ENCODE measurements around the gene OTOL1. TPM values are rescaled to one million over a fixed set of nuclear protein-coding genes. Genes with fewer than 3 reads are reported as not detected.
"Not testable (repeated sequence)": the region's sequence is repeated elsewhere in the genome, so short reads cannot be mapped to it uniquely, and the experiment has no call there.

The OTOL1 gene
- total RNA-seq = not detected
- not detected for polyA plus RNA-seq
- 0 reads per million in 6 experiments for total RNA-seq

DNA sequence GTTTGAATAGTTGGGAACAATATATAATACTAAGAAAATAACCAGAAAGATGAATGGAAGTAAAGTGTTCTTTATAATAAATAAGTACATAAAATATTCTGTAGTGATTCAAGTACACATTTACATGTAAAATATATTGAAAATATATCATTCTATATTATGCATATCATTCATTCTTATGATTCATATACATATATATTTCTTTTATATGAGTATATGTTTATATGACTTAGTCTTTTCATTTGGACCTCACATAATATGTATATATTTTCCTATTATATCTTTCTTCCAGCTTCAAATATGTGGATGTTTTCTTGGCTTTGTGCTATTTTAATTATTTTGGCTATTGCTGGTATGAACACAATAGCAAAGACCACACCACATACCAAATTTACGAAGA, at the start of gene OTOL1:
TSS of gene OTOL1 (plus strand) at position 301 of the 400 bp plus-strand sequence. CDS start at position 301, 0 bp downstream.
- Mint-ChIP-seq H3K4me1 (no peaks in the 10 kb centered on the region), H3K9me3 (peaks cover 0 to 15% (median 8%) of the 10 kb centered on the region in 9 donors), H3K36me3 (no peaks in the 10 kb centered on the region), H3K27ac (no peak within 1 kb of the TSS), H3K27me3 (peaks cover 5 to 47% (median 13%) of the 10 kb centered on the region in 5 donors), H3K4me3 (no peak within 1 kb of the TSS)
- POLR2A ChIA-PET = no interaction called here
- DNase-seq (no peak), ATAC-seq (no peak)

DNA sequence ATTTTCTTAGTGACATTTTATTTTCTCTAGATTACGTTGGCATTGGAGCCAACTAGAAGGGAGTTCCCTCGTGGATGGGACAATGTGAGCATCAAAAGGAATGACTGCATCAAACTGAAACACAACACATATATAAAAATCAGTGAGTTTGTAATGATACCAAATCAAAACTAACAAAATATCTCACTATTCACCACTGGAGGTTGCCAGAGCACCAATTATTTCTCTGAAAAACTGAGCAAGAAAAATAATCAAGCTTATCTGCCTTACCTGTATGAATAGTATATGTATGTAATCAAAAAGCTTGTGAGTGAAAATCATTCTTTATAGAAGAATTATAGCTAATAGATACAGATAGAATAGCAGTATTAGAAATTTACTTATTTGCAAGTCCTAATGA, 46.8 kb upstream of the OTOL1 start:
- DNase-seq = no peak
- POLR2A ChIA-PET = no interaction called here
- Mint-ChIP-seq H3K9me3 (peaks cover 0 to 11% (median 4%) of the 10 kb centered on the region in 9 donors), H3K4me3 (no peak overlapping the region), H3K36me3 (peaks cover 0 to 5% (median 0%) of the 10 kb centered on the region in 3 donors), H3K27me3 (peaks cover 2 to 18% (median 11%) of the 10 kb centered on the region in 5 donors), H3K4me1 (no peaks in the 10 kb centered on the region), H3K27ac (no peak overlapping the region)
- no peak for ATAC-seq

DNA sequence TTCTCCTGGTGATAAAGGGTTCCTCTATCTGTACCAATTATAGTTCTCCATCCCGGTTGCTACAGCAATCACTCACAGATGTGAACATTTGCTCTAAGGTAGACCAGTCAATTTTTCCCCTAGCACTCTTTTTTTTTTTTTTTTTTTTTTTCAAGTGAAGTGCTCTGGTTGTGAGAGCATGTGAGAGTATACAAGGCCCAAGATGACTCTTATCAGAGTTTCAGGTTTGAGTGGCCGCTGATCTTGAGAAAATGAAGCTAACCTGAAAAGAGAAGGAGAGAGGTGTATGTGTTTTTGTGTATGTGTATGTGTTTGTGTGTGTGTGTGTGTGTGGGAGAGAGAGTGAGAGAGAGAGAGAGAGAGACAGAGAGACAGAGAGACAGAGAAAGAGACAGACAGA, 44.4 kb upstream of the OTOL1 start:
- H3K9me3 Mint-ChIP-seq = peaks cover 0 to 11% (median 4%) of the 10 kb centered on the region in 9 donors
- H3K4me3 Mint-ChIP-seq = no peak overlapping the region
- H3K36me3 Mint-ChIP-seq = peaks cover 0 to 5% (median 0%) of the 10 kb centered on the region in 3 donors
- ATAC-seq = no peak
- POLR2A ChIA-PET = no interaction called here
- peaks cover 0 to 2% (median 0%) of the 10 kb centered on the region in 4 donors for H3K4me1 Mint-ChIP-seq
- no peak overlapping the region for H3K27ac Mint-ChIP-seq
- H3K27me3 Mint-ChIP-seq = peaks cover 0 to 8% (median 3%) of the 10 kb centered on the region in 5 donors
- no peak for DNase-seq

DNA sequence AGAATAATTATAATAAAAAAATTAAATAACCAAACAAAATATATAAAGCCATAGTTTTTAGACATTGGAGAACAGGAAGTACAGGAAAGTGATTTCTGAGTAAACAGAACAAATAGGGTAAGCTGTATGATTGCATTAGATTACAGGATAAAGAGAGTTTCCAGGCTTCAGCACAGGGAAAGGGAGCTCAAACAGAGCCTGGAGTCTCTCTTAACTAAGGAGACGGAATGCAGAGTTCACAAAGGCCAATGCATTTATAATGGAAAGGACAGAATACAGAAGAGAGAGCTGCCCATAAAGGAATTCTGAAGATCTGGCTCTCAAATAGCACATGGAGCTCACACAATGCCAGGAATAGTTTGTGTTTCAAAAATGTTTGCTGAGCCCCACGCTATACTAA, 42.0 kb upstream of the OTOL1 start:
- Mint-ChIP-seq H3K27me3 (peaks cover 0 to 8% (median 3%) of the 10 kb centered on the region in 5 donors), H3K4me1 (peaks cover 0 to 2% (median 0%) of the 10 kb centered on the region in 4 donors), H3K9me3 (peaks cover 0 to 2% (median 0%) of the 10 kb centered on the region in 9 donors), H3K36me3 (no peaks in the 10 kb centered on the region), H3K4me3 (no peak overlapping the region), H3K27ac (no peak overlapping the region)
- POLR2A ChIA-PET = no interaction called here
- DNase-seq (no peak), ATAC-seq (no peak)

DNA sequence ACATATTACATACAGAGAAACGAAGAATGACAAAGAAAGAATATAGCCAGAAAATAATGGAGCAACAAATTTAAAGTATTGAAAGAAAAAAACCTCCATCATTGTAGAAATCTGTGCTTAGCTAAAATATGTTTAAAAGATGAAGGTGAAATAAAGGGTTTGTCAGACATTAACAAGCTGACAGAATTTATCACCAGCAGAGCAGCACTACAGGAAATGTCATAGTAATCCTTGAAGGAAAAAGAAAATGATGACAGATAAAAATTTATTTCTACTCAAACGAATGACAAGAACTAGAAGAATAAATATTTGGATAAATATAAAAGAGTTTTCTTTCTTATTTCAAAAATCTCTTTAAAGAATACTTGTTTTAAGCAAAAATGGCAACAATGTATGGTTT, 40.6 kb upstream of the OTOL1 start:
- peaks cover 0 to 2% (median 0%) of the 10 kb centered on the region in 9 donors for H3K9me3 Mint-ChIP-seq
- H3K4me1 Mint-ChIP-seq = peaks cover 0 to 2% (median 0%) of the 10 kb centered on the region in 4 donors
- no peaks in the 10 kb centered on the region for H3K36me3 Mint-ChIP-seq
- POLR2A ChIA-PET = no interaction called here
- H3K27me3 Mint-ChIP-seq = peaks cover 0 to 8% (median 3%) of the 10 kb centered on the region in 5 donors
- ATAC-seq (no peak), DNase-seq (no peak)
- no peak overlapping the region for H3K4me3 Mint-ChIP-seq
- H3K27ac Mint-ChIP-seq = no peak overlapping the region

DNA sequence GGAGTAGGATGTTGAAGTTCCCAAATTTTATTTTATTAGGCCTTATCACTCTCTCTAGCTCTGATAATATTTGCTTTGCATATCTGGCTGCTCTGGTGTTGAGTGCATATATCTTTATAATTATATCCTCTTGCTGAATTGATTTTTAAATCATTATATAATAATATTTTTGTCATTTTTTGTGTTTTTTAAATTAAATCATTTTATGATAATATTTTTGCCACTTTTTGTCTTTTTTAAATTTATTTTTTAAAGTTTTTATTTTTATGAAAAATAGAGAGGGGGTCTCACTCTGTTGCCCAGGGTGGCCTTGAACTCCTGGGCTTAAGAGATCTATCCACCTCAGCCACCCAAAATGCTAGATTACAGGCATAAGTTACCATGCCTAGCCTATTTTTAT, 34.5 kb upstream of the OTOL1 start:
- Mint-ChIP-seq H3K9me3 (peaks cover 7 to 23% (median 17%) of the 10 kb centered on the region in 9 donors), H3K27me3 (peaks cover 0 to 9% (median 8%) of the 10 kb centered on the region in 5 donors), H3K4me1 (no peaks in the 10 kb centered on the region), H3K36me3 (peaks cover 0 to 16% (median 8%) of the 10 kb centered on the region in 3 donors), H3K27ac (no peak overlapping the region), H3K4me3 (no peak overlapping the region)
- ATAC-seq = no peak
- no peak for DNase-seq
- POLR2A ChIA-PET = no interaction called here

DNA sequence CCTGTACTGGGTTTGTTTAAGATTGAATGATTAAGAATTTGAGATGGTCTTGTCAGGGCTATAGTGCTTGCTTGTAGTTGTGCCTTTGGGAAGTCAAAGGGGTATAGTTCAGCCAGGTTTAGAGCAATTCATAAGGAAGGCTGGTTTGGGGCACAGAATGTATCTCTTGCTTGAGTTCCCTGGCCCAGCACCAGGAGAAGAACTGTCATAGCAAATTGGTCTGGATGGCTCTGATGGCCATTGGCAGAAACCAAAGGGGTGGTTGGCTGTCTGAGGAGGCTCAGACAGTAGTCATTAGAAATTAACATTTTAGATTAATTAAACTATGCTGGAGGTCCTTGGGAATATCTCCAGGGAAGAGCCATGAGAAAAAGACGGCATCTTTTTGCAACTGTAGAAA, 25.4 kb upstream of the OTOL1 start:
- POLR2A ChIA-PET = no interaction called here
- Mint-ChIP-seq H3K9me3 (no peaks in the 10 kb centered on the region), H3K27me3 (peaks cover 0 to 10% (median 6%) of the 10 kb centered on the region in 5 donors), H3K4me1 (no peaks in the 10 kb centered on the region), H3K36me3 (no peaks in the 10 kb centered on the region), H3K27ac (no peak overlapping the region), H3K4me3 (no peak overlapping the region)
- DNase-seq (no peak), ATAC-seq (no peak)

DNA sequence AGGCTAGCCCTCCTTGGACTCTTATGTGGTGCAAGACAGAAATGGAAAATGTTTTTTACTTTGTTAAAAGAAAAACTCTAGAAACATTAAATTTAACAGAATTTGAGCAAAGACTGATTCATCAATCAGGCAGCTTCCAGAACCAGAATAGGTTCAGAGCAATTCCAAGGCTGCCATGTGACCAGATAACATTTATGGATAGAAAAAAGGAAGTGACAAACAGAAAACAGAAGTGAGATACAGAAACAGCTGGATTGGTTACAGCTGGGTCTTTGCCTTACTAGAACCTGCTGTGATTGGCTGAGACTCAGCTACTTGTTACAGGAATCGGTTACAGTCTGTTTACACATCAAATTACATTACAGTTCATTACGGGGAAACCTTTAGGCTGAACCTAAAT, 22.5 kb upstream of the OTOL1 start:
- Mint-ChIP-seq H3K27ac (no peak overlapping the region), H3K9me3 (no peaks in the 10 kb centered on the region), H3K4me1 (no peaks in the 10 kb centered on the region), H3K36me3 (no peaks in the 10 kb centered on the region), H3K4me3 (no peak overlapping the region), H3K27me3 (peaks cover 0 to 8% (median 4%) of the 10 kb centered on the region in 5 donors)
- DNase-seq = no peak
- POLR2A ChIA-PET = no interaction called here
- no peak for ATAC-seq

DNA sequence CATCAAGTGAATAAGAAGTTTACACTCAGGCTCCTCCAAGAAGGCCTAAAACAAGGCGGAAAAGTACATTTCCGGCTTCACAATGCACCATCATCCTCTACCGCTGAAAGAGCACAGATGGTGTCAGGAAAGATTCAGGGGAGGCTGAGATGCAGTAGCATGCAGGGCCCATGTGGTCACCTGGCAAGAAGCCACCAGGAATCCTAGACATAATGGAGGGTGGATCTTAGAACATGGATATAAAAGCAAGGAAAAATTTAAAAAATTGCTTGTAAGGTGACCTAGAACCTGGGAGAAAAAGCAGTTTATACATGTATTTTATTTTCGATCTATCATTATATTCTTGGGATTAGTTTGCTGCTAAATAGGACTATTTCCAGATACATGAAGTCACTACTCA, 21.9 kb upstream of the OTOL1 start:
- H3K9me3 Mint-ChIP-seq = no peaks in the 10 kb centered on the region
- no peaks in the 10 kb centered on the region for H3K4me1 Mint-ChIP-seq
- peaks cover 0 to 11% (median 6%) of the 10 kb centered on the region in 5 donors for H3K27me3 Mint-ChIP-seq
- ATAC-seq = no peak
- H3K36me3 Mint-ChIP-seq = no peaks in the 10 kb centered on the region
- no peak overlapping the region for H3K4me3 Mint-ChIP-seq
- DNase-seq = no peak
- H3K27ac Mint-ChIP-seq = no peak overlapping the region
- POLR2A ChIA-PET = no interaction called here

DNA sequence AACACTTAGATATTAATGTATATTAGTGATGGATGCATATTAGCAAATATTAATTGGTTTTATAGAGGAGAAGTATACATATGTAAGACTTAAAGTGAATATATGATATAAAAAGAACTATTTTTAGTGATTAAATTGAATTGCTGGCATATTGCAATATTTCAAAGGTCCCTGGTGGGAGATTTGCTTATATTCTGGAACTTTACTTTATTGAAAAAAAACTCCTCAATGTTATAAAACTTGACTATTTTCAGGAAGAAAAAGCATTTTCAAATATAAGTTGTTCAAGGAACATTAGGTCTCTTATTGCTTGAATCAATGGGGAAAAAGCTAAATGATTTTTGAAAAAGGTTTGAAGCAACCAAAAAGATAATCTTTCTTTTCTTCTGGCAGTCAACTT, 21.4 kb upstream of the OTOL1 start:
- no peak for ATAC-seq
- POLR2A ChIA-PET = no interaction called here
- H3K36me3 Mint-ChIP-seq = no peaks in the 10 kb centered on the region
- no peak overlapping the region for H3K4me3 Mint-ChIP-seq
- no peak for DNase-seq
- H3K4me1 Mint-ChIP-seq = no peaks in the 10 kb centered on the region
- no peak overlapping the region for H3K27ac Mint-ChIP-seq
- no peaks in the 10 kb centered on the region for H3K9me3 Mint-ChIP-seq
- peaks cover 0 to 11% (median 7%) of the 10 kb centered on the region in 5 donors for H3K27me3 Mint-ChIP-seq

DNA sequence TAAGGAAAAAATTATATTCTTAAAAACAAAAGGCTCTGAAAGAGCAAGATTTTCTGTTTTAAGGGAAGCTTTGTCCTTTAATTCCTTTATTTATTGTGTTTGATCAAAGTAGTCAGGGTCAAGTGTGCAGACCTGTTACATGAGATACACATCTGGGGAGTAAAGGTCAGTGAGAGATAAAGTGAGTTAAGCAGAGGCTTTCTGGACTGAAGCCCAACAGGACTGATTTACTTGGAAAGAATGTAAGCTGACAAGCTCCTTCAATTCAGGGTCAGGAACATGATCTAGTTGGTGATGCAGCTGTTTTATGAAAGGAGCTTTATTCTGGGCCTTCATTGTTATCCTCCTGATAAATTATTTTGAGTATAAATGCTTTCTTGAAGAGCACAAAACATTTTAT, 20.7 kb upstream of the OTOL1 start:
- POLR2A ChIA-PET = no interaction called here

DNA sequence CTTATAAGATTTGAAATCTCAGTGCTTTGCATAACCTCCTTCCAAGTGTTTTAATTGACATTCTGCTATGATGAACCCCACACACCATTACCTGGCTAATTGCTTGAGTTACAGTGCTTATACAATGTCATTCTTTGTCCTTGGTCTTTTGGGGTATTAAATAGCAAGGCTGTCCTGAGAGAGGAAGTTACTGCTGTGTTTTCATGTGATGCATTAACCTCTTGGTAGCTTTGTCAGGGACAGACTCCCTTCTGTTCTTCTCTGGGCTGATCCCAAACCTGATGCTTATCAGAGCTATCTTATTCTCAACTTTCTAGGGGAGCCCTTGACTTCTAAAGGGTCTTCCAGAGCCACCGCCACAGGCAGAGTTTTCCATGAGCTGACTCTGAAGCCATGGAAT, 12.4 kb upstream of the OTOL1 start:
- H3K36me3 Mint-ChIP-seq = no peaks in the 10 kb centered on the region
- no peaks in the 10 kb centered on the region for H3K4me1 Mint-ChIP-seq
- peaks cover 0 to 3% (median 0%) of the 10 kb centered on the region in 9 donors for H3K9me3 Mint-ChIP-seq
- ATAC-seq = no peak
- no peak overlapping the region for H3K27ac Mint-ChIP-seq
- peaks cover 7 to 48% (median 12%) of the 10 kb centered on the region in 5 donors for H3K27me3 Mint-ChIP-seq
- DNase-seq = no peak
- H3K4me3 Mint-ChIP-seq = no peak overlapping the region
- POLR2A ChIA-PET = no interaction called here

More for the DNA sequence above, 20.7 kb upstream of the OTOL1 start:
- peaks cover 2 to 18% (median 5%) of the 10 kb centered on the region in 5 donors for H3K27me3 Mint-ChIP-seq
- no peaks in the 10 kb centered on the region for H3K36me3 Mint-ChIP-seq
- H3K4me3 Mint-ChIP-seq = no peak overlapping the region
- no peaks in the 10 kb centered on the region for H3K9me3 Mint-ChIP-seq
- ATAC-seq = no peak
- H3K27ac Mint-ChIP-seq = no peak overlapping the region
- DNase-seq = no peak
- H3K4me1 Mint-ChIP-seq = no peaks in the 10 kb centered on the region

DNA sequence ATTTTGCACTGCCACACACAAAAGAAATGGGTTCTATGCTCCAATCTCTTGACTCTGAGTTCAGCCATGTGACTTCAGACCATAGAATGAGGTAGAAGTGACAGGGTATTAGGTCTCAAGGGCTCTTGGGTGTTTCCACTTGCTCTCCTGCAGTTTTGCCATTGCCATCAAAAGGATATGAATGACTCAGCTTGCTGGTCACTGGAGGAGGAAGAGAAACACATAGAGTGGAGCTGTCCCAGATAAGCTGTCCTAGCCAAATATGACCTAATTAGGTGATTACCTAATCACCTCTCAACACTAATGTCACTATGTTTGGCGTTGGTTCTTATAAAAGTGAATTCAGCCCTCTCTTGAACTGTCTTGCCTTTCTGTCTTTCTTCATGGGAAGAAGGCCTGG, 8.3 kb upstream of the OTOL1 start:
- ATAC-seq, H3K4me1 Mint-ChIP-seq: not testable (repeated sequence)

DNA sequence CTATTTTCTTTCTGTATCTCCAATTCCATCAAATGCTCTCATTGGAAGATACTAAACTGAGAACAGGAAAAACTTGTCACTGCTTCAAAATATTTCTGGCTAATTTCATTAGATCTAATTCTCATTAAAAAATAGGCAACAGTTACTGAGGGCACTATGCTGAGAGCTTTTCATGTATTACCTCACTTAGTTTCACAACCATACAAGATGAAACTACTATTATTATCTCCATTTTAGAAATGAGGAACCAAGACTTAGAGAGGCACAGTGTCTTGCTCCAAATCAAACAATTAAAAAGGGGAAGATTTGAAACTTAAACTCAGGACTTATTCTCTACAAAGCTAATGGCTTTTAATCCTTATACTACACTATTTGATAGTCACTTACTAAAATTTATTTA, 7.2 kb upstream of the OTOL1 start:
- no peak overlapping the region for H3K4me3 Mint-ChIP-seq
- no peaks in the 10 kb centered on the region for H3K4me1 Mint-ChIP-seq
- no peak overlapping the region for H3K27ac Mint-ChIP-seq

More for the DNA sequence above, 8.3 kb upstream of the OTOL1 start:
- peaks cover 0 to 31% (median 6%) of the 10 kb centered on the region in 5 donors for H3K27me3 Mint-ChIP-seq
- H3K36me3 Mint-ChIP-seq, POLR2A ChIA-PET, H3K4me3 Mint-ChIP-seq, H3K27ac Mint-ChIP-seq, DNase-seq, H3K9me3 Mint-ChIP-seq: not testable (repeated sequence)

More for the DNA sequence above, 7.2 kb upstream of the OTOL1 start:
- Mint-ChIP-seq H3K36me3 (no peaks in the 10 kb centered on the region), H3K27me3 (peaks cover 3 to 39% (median 7%) of the 10 kb centered on the region in 5 donors), H3K9me3 (peaks cover 0 to 3% (median 0%) of the 10 kb centered on the region in 9 donors)
- ATAC-seq (no peak), DNase-seq (no peak)
- POLR2A ChIA-PET = no interaction called here

All from naive thymus-derived CD8-positive, alpha-beta T cell (primary cell).